Pons (tissue), 1 donor: ENCODE data around the gene ZNF835.

Source experiments
- DNase-seq: peaks from one replicate; pipeline ENCODE4 v3.0.0-alpha.2; 2016; ENCODE audit warnings: low spot score

The ZNF835 gene

GRCh38 chr19:56663931-56664500, 7.5 kb downstream of the ZNF835 start:
- no peak for DNase-seq

- DNase-seq = no peak
Observed at GRCh38 chr19:56661248-56661647, 10.3 kb downstream of the ZNF835 start.

GRCh38 chr19:56660381-56661107, 11.0 kb downstream of the ZNF835 start:
- DNase-seq = no peak

- no peak for DNase-seq
Observed at GRCh38 chr19:56654151-56654550, 17.4 kb downstream of the ZNF835 start.

- no peak for DNase-seq
Observed at GRCh38 chr19:56643460-56643955, 28.0 kb downstream of the ZNF835 start.

GRCh38 chr19:56642711-56643459, 28.7 kb downstream of the ZNF835 start, which contains the start of gene SMIM17:
TSS of gene SMIM17 (plus strand) at chr19:56643159. CDS start at chr19:56645668, 2,509 bp downstream.
- DNase-seq = no peak

- DNase-seq = no peak
Observed at GRCh38 chr19:56639217-56639616, 32.3 kb downstream of the ZNF835 start.

- DNase-seq = peak; percentile 46
Observed at GRCh38 chr19:56637976-56638555, 33.5 kb downstream of the ZNF835 start.

- no peak for DNase-seq
Observed at GRCh38 chr19:56633021-56633420, 38.5 kb downstream of the ZNF835 start.

- no peak for DNase-seq
Observed at GRCh38 chr19:56625708-56626107, 45.8 kb downstream of the ZNF835 start.

- DNase-seq = no peak
Observed at GRCh38 chr19:56623006-56623405, 48.6 kb downstream of the ZNF835 start.

- no peak for DNase-seq
Observed at GRCh38 chr19:56622374-56622773, 49.2 kb downstream of the ZNF835 start.

GRCh38 chr19:56619121-56619520, 52.4 kb downstream of the ZNF835 start:
- DNase-seq = no peak

GRCh38 chr19:56617531-56617930, 54.0 kb downstream of the ZNF835 start:
- no peak for DNase-seq

GRCh38 chr19:56613639-56614038, 57.9 kb downstream of the ZNF835 start:
- DNase-seq = no peak

GRCh38 chr19:56612737-56613136, 58.8 kb downstream of the ZNF835 start:
- DNase-seq = no peak
